ENCODE data around the gene FAM135A. TPM values are rescaled to one million over a fixed set of nuclear protein-coding genes. Genes with fewer than 3 reads are reported as not detected.
"Not testable (repeated sequence)": the region's sequence is repeated elsewhere in the genome, so short reads cannot be mapped to it uniquely, and the experiment has no call there.

The FAM135A gene
- total RNA-seq, 1 donor from 2014 or later: 12.2 TPM

GRCh38 chr6:70456735-70457134 lies 43.4 kb downstream of the FAM135A start:
- no peak for DNase-seq (ENCODE audit: low read depth)

GRCh38 chr6:70459235-70459634 lies 45.9 kb downstream of the FAM135A start:
- DNase-seq (ENCODE audit: low read depth): no peak

- DNase-seq (ENCODE audit: low read depth): not testable (repeated sequence)
Measured at GRCh38 chr6:70459699-70460098, 46.4 kb downstream of the FAM135A start.

GRCh38 chr6:70470016-70470415 lies 56.7 kb downstream of the FAM135A start:
- no peak for DNase-seq (ENCODE audit: low read depth)

GRCh38 chr6:70470510-70470909 lies 57.2 kb downstream of the FAM135A start:
- DNase-seq (ENCODE audit: low read depth): not testable (repeated sequence)

- no peak for DNase-seq (ENCODE audit: low read depth)
Measured at GRCh38 chr6:70474751-70475150, 61.4 kb downstream of the FAM135A start.

GRCh38 chr6:70479236-70479635 lies 65.9 kb downstream of the FAM135A start:
- DNase-seq (ENCODE audit: low read depth): peak; percentile 89

GRCh38 chr6:70486638-70487037 lies 73.3 kb downstream of the FAM135A start:
- not testable (repeated sequence) for DNase-seq (ENCODE audit: low read depth)

- no peak for DNase-seq (ENCODE audit: low read depth)
Measured at GRCh38 chr6:70489364-70489763, 76.1 kb downstream of the FAM135A start.

GRCh38 chr6:70494833-70495232 lies 81.5 kb downstream of the FAM135A start:
- no peak for DNase-seq (ENCODE audit: low read depth)

- not testable (repeated sequence) for DNase-seq (ENCODE audit: low read depth)
Measured at GRCh38 chr6:70495790-70496189, 82.5 kb downstream of the FAM135A start.

- no peak for DNase-seq (ENCODE audit: low read depth)
Measured at GRCh38 chr6:70502484-70502883, 89.2 kb downstream of the FAM135A start.

GRCh38 chr6:70503813-70504465 lies 90.6 kb downstream of the FAM135A start:
- DNase-seq (ENCODE audit: low read depth): no peak

GRCh38 chr6:70506321-70506720 lies 93.0 kb downstream of the FAM135A start:
- DNase-seq (ENCODE audit: low read depth): no peak

- no peak for DNase-seq (ENCODE audit: low read depth)
Measured at GRCh38 chr6:70507161-70507560, 93.9 kb downstream of the FAM135A start.

GRCh38 chr6:70508953-70509352 lies 95.6 kb downstream of the FAM135A start:
- DNase-seq (ENCODE audit: low read depth): no peak

GRCh38 chr6:70510600-70510999 lies 97.3 kb downstream of the FAM135A start:
- no peak for DNase-seq (ENCODE audit: low read depth)

- no peak for DNase-seq (ENCODE audit: low read depth)
Measured at GRCh38 chr6:70518723-70519122, 105.4 kb downstream of the FAM135A start.

- peak; percentile 5 for DNase-seq (ENCODE audit: low read depth)
Measured at GRCh38 chr6:70520575-70520974, 107.3 kb downstream of the FAM135A start.

- DNase-seq (ENCODE audit: low read depth): no peak
Measured at GRCh38 chr6:70524721-70525286, 111.5 kb downstream of the FAM135A start.

GRCh38 chr6:70527071-70527737 lies 113.9 kb downstream of the FAM135A start:
- DNase-seq (ENCODE audit: low read depth): no peak

GRCh38 chr6:70530023-70530422 lies 116.7 kb downstream of the FAM135A start:
- no peak for DNase-seq (ENCODE audit: low read depth)

GRCh38 chr6:70531133-70531532 lies 117.8 kb downstream of the FAM135A start:
- DNase-seq (ENCODE audit: low read depth): no peak
